Upper lobe of left lung (tissue), 4 donors: ENCODE measurements around the gene ZNF329.

Source experiments
- POLR2A ChIP-seq, 4 donors: fragments of 450-650 bp; IDR thresholded peaks; one replicate each; pipeline ENCODE4 v1.5.1; 2016 to 2017; ENCODE audit warnings: antibody characterized with exemption in 4 of 4, mild to moderate bottlenecking in 2 of 4
- TF ChIP-seq, protein P1 (sequence below), 6 experiments: fragments of 450-650 bp in 4 of 6; fragments of 200-600 bp in 2 of 6; sonication (generic) in 2 of 6; IDR thresholded peaks; one replicate each; pipeline ENCODE4 v1.5.1; 2016 to 2019; ENCODE audit warnings: antibody characterized with exemption in 6 of 6

GRCh38 chr19:58091251-58091995, 59.2 kb downstream of the ZNF329 start:
- TF ChIP-seq POLR2A (IDR thresholded peaks at IDR 0.05), result no peak
- TF ChIP-seq, protein P1, sequence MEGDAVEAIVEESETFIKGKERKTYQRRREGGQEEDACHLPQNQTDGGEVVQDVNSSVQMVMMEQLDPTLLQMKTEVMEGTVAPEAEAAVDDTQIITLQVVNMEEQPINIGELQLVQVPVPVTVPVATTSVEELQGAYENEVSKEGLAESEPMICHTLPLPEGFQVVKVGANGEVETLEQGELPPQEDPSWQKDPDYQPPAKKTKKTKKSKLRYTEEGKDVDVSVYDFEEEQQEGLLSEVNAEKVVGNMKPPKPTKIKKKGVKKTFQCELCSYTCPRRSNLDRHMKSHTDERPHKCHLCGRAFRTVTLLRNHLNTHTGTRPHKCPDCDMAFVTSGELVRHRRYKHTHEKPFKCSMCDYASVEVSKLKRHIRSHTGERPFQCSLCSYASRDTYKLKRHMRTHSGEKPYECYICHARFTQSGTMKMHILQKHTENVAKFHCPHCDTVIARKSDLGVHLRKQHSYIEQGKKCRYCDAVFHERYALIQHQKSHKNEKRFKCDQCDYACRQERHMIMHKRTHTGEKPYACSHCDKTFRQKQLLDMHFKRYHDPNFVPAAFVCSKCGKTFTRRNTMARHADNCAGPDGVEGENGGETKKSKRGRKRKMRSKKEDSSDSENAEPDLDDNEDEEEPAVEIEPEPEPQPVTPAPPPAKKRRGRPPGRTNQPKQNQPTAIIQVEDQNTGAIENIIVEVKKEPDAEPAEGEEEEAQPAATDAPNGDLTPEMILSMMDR (IDR thresholded peaks at IDR 0.05), result no peak
